Mononuclear cell (primary cell): ENCODE measurements around the gene CD151. TPM values are rescaled to one million over a fixed set of nuclear protein-coding genes. Genes with fewer than 3 reads are reported as not detected.

Experiments
- H3K27me3 ChIP-seq: 2 replicates; pipeline ENCODE4 v1.6.0; 2011; ENCODE audit warnings: low read length, control low read depth; ENCODE audit not compliant: insufficient read depth
- H3K4me1 ChIP-seq: 2 replicates; pipeline ENCODE4 v1.5.1; 2011; ENCODE audit warnings: mild to moderate bottlenecking, low read length, control low read depth; ENCODE audit not compliant: insufficient read depth
- H3K4me3 ChIP-seq: 2 replicates; pipeline ENCODE4 v1.5.1; 2011; ENCODE audit warnings: mild to moderate bottlenecking, low read length, moderate library complexity
- H3K9me3 ChIP-seq: 2 replicates; pipeline ENCODE4 v1.5.1; 2011; ENCODE audit warnings: low read depth, mild to moderate bottlenecking, control low read depth, low read length
- total RNA-seq: library from RNA; depleted of rRNA; stranded (reverse); fragments of >200 nt; gene quantifications from one replicate; pipeline ENCODE4 v1.2.3, GENCODE V29; 2012

CD151 gene
- total RNA-seq, 1 donor, result 28.5 TPM

- Histone ChIP-seq H3K4me1 (peaks cover 20% of the 10 kb centered on the region), H3K27me3 (peaks cover 10% of the 10 kb centered on the region), H3K9me3 (no peaks in the 10 kb centered on the region), H3K4me3 (no peak overlapping the region)
These were observed 16.5 kb downstream of the CD151 start for GRCh38 chr11:849104-849824.

DNA sequence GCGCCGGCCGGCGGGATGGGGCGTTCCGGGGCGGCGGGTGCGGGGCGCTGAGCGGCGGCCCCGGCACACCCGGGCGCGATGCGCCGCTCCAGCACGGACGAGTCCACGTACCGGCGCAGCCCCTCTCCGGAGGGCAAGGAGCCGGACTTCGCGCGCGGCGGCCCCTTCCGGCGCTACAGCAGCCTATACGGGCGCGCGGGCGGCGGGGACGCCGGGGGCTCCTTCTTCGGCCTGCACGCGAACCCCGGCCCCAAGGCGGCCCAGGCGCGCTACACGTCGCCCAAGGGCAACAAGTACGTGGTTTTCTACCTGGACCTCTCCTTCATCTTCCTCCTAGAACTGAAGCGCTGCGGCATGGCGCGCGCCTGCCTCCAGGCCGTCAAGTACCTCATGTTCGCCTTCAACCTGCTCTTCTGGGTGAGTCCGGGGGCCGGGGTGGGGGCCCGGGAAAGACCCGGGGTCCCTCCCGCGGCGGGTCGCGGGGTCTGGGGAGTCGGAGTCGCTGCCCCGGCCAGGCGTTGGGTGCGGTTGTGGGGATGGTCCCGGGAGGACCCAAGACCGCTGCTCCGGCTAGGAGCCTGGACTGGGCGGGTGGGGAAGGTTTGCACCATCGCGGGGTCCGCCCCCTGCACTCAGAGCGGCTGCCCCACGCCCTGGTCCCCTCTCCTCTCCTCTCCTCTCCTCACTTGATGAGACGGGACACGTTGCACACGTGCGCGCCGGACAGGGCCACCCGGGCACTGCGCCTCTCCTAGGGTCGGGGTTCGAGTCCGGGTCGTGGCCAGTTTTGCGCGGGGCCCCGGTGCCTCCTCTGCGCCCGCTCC is 17.4 kb downstream of the CD151 start:
- no peaks in the 10 kb centered on the region for H3K9me3 ChIP-seq
- peaks cover 10% of the 10 kb centered on the region for H3K27me3 ChIP-seq
- no peak overlapping the region for H3K4me3 ChIP-seq
- peaks cover 12% of the 10 kb centered on the region for H3K4me1 ChIP-seq

GRCh38 chr11:850775-851763 is 18.3 kb downstream of the CD151 start:
- Histone ChIP-seq H3K9me3 (no peaks in the 10 kb centered on the region), H3K27me3 (peaks cover 10% of the 10 kb centered on the region), H3K4me1 (peaks cover 11% of the 10 kb centered on the region), H3K4me3 (no peak overlapping the region)

DNA sequence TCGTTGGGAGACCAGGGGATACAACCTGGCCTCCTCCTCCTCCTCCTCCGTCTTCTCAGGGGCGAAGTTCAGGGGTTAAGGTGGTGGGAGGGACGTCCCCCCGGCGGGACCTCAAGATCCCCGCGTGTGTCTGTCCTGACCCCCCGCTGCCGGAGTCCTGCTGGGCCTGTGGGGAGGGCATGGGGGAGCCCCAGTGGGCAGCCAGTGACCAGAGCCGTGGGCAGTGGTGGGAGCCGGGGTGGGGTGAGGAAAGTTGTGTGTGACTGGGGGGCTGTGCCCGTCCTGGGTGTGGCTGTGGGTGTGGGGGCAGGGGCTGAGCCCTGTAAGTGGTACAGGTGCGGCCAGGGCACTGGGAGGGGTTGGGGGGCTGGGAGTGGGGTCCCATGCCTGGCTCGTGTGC is 20.0 kb downstream of the CD151 start:
- H3K27me3 ChIP-seq, result peaks cover 10% of the 10 kb centered on the region
- no peaks in the 10 kb centered on the region for H3K9me3 ChIP-seq
- H3K4me3 ChIP-seq, result no peak overlapping the region
- peaks cover 11% of the 10 kb centered on the region for H3K4me1 ChIP-seq

DNA sequence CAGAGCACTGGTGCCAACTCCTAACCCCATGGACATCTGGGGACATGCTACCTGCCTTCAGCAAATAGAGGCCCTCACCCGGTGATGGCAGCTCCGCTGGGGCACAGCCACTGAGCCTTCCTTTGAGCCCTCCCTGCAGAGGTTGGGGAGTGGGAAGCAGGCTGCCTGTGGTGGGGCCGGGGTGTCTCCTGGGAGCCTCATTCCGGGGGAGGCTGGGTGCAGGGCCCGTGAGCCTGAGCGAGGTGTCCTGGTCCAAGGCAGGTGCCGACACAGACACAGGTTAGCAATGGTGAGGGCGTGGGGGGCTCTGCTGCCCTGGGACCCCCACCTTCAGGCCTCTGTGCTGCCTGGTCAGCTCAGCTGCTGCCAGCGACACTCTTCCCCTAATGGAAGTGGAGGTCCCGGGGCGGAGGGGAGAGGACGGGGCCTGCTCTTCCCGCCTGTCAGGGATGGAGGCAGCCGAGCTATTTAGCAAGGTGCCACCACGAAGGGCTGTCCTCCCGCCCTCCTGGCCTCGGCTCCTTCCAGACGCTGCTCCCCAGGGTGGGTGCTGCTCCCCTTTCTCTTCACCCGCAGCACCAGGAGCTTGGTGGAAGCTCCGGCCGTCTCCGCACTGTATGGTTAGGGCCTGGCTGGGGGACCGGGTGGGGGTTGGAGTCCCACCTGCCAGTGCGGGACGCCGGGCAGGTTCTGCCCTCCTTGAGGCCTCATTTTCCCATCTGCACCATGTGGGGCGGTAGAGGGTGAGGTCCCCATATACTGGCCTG is 21.1 kb downstream of the CD151 start:
- H3K4me3 ChIP-seq, result no peak overlapping the region
- peaks cover 4% of the 10 kb centered on the region for H3K4me1 ChIP-seq
- peaks cover 5% of the 10 kb centered on the region for H3K27me3 ChIP-seq
- no peaks in the 10 kb centered on the region for H3K9me3 ChIP-seq

- no peaks in the 10 kb centered on the region for H3K27me3 ChIP-seq
- H3K4me3 ChIP-seq, result no peak overlapping the region
- H3K4me1 ChIP-seq, result no peaks in the 10 kb centered on the region
- no peaks in the 10 kb centered on the region for H3K9me3 ChIP-seq
These were observed 22.0 kb downstream of the CD151 start for GRCh38 chr11:854601-855329.

GRCh38 chr11:855330-855674 is 22.6 kb downstream of the CD151 start:
- Histone ChIP-seq H3K4me1 (no peaks in the 10 kb centered on the region), H3K9me3 (no peaks in the 10 kb centered on the region), H3K27me3 (no peaks in the 10 kb centered on the region), H3K4me3 (no peak overlapping the region)

DNA sequence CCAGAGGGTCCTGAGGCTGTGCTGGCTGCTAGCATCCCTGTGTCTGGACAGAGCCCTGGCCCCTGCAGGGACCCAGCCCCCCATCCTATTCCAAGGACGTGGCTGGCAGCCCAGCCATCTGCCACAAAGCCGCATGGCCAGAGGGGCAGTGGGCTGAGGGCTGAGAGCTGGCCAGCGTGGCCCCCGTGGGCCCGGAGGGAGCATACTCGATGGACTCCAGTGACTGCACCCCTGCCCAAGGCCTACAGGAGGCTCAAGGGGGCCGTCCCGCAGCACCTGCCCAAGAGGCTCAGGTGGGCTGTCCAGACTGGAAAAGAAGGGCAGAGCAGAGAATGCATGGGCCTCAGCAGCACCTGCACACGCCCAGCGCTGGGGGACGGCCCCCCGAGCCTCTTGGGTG is 23.0 kb downstream of the CD151 start:
- H3K4me3 ChIP-seq, result no peak overlapping the region
- no peaks in the 10 kb centered on the region for H3K27me3 ChIP-seq
- H3K4me1 ChIP-seq, result no peaks in the 10 kb centered on the region
- H3K9me3 ChIP-seq, result no peaks in the 10 kb centered on the region

DNA sequence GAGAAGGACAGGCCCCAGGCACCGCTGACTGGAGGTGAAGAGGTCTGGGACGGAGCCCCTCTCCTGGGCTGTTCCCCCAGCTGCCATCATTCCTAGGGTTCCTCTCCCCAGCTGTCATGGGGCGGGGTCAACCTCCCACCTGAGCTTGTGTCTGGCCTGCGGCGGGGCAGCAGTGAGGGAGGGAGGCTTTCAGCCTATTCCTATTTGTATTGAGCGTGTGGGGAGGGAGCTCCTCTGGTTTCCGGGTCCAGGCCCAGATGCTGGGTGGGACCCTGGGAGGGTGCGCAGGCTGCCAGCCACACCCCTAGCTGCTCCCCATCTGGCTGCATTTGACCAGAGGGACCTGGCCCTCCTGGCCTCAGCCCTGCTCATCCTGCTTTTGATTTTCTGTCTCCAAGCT is 23.6 kb downstream of the CD151 start:
- H3K4me1 ChIP-seq, result no peaks in the 10 kb centered on the region
- no peaks in the 10 kb centered on the region for H3K9me3 ChIP-seq
- no peak overlapping the region for H3K4me3 ChIP-seq
- H3K27me3 ChIP-seq, result no peaks in the 10 kb centered on the region

DNA sequence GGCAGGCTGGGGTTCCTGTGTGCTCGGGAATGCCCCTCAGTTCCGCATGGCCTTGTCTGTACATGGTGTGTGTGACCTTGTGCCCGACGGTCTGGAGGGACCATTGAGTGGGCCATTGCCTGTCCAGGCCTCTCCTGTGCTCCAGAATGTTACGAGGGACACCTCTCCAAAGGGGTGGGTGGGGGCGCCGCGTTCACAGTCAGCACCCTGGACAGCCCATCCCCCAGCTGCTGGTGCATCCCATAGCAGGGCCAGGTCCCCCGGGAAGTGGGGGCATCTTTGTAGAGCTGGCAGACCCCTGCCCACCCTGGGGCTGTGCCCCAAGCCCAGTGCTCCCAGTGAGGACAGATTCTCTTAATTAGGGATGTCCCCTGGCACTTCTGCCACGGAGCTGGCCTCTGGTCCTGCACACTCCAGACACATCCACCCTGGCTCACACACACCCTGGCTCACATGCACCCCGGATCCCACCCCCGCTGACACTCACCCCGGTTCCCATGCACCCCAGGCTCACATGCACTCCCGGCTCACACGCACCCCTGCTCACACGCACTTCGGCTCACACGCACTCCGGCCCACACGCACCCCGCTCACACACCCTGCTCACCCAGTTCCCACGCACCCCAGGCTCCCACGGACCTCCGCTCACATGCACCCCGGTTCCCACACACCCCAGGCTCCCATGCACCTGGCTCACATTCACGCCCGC is 25.5 kb downstream of the CD151 start:
- Histone ChIP-seq H3K4me3 (no peak overlapping the region), H3K9me3 (no peaks in the 10 kb centered on the region), H3K4me1 (no peaks in the 10 kb centered on the region), H3K27me3 (no peaks in the 10 kb centered on the region)

GRCh38 chr11:858762-859339 is 26.1 kb downstream of the CD151 start:
- no peaks in the 10 kb centered on the region for H3K27me3 ChIP-seq
- no peaks in the 10 kb centered on the region for H3K4me1 ChIP-seq
- no peak overlapping the region for H3K4me3 ChIP-seq
- H3K9me3 ChIP-seq, result no peaks in the 10 kb centered on the region

DNA sequence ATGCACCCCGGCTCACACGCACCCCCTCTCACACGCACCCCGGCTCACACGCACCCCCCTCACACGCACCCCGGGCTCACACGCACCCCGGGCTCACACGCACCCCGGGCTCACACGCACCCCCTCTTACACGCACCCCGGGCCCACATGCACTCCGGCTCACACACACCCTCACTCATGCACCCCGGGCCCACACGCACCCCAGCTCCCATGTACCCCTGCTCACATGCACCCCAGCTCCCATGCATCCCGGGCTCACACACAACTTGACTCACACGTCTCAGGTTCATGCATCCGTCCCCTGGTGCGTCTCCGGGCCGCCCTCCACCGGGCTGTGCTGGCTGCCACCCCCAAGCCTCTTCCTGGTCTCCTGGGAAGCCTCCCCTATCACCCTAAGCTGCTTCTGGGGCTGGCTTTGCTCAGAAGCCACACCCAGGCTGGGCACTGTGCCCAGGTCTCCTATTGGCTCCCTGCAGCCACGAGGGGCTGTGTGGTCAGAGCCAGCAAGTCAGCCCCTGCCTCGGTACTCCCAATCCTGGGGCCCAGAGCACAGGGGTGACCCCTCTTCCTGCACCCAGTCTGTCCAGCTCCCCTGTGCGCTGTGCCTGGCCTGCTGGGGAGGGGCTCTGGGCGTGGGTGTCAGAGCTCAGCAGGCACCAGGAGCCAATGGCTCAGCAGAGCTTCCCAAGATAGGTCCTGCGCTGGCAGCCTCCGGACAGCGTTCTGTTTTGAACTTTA is 26.8 kb downstream of the CD151 start:
- Histone ChIP-seq H3K4me1 (no peaks in the 10 kb centered on the region), H3K9me3 (no peaks in the 10 kb centered on the region), H3K27me3 (no peaks in the 10 kb centered on the region), H3K4me3 (no peak overlapping the region)
